GM19240 (cell line): ENCODE measurements around the gene ACE2.

Experiments used
- DNase-seq: peaks from one replicate; pipeline ENCODE4 v3.0.0; 2011; ENCODE audit warnings: low spot score; ENCODE audit not compliant: insufficient read length

Gene ACE2

DNA sequence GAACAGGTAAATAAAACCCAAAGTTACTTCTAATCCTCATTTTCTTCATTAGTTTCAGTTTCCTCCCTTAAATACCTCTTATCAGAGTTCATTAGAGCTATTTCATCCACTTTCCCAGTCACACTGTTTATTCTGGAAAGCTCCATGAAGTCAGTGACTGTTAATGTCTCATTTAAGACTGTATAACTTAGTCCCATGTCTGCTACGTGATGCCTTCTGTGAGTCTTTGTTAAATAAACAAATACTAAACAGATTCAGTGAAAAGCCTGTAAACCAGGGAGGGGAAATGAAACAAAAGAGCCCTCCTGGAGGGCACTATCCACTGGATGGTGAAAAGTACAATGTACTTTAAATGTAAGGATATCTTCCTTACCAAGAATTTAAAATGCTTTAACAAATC, 24.7 kb downstream of the ACE2 start:
- no peak for DNase-seq

DNA sequence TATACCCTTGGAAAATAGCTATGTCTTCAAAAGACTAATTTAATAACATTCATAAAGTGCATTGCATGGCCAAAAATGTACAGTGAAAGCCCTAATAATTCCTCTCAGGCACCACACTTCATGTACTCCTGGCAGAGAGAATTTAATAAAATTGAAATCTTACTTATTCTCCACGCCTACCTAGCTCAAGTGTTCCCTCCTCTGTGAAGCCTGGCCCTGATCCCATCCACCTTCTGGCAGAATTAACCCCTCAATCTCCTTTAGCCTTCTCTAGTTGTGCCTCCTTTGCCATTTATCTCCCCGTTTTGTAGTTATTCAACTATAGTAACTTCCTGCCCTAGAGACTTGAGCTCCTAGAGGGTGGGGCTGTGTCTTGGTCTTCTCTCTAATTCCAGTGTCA, 26.7 kb downstream of the ACE2 start:
- no peak for DNase-seq

DNA sequence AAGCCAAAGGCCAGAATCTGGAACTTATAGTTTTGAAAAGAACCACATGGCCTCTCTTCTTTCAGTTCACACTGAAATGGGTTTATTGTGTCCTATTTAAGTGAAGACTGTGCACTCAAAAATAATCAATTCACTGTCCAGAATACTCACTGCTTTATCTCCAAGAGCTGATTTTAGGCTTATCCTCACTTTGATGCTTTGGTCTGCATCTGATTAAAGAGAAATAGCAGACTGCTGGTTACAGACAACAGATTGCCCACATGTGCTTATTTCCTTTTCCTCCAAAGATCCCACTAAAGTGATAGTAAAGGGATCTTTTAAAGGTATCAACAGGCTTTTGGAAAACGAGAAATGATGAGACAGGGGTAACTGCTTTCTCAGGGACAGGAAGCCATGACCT, 30.6 kb downstream of the ACE2 start:
- DNase-seq: no peak

DNA sequence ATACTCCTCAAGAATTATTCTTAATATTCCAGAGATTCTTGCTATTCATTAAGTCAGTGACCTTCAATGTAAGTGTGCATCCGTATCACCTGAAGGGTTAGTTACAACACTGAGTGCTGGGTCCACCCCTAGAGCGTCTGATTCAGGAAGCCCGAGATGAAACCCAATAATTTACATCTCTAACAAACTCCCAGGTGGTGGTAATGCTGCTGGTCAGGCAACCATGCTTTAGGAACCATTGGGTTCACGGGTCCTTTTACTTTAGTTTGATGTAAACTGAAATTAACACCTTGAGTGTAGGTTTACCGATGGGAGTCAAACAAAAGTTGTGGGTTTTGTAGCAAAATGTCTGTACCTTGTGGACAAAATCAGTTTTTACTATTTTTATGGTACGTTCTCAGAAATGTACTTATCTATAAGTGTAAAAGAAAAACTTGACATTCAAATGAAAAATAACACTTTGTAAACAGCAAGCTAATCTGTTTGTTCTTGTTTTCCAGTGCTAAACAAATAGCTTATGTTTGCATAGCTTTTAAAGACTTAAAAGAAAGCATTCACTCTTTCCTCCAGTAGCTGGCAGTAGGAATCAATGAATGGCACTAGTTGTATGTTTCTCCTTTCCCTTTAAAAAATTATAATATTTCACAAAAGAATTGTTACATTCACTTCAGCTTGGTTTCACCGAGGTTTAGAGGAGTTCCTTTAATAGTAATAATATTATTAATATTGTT, 32.7 kb downstream of the ACE2 start:
- DNase-seq: no peak

DNA sequence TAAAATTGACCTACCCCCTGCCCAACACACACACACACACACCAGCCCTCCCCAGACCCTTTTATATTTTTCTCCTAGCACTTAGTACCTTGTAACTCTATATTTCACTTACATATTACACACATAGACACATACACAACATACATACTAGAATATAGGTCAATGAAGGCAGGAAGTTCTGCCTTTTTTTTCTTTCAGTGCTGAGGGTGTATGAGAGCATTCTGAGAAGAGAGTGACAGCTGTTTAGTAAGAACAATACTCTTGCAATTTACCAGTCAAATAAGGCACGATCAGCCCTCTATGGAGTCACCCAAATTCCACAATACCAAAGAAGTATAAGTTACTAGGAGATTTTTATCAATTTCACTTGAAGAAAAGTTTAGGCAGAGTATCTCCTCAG, 33.5 kb downstream of the ACE2 start:
- DNase-seq: no peak

DNA sequence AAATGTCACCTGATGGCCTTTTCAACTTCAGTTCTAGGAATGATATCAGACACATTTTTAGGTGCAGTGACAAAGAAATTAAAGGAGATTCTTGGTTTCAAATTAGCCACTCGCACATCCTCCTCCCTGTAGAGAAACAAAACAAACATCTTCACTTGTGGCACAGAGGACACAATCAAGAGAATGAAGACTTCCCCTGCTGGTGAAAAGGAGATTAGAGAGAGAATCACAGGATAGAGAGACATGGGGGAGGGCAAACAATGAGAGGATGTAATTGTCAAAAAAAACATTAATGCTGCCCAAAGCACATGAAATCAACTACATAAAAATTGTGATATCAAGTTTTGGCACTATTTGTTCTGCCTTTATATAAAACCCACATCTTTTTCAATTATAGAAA, 34.5 kb downstream of the ACE2 start:
- no peak for DNase-seq

DNA sequence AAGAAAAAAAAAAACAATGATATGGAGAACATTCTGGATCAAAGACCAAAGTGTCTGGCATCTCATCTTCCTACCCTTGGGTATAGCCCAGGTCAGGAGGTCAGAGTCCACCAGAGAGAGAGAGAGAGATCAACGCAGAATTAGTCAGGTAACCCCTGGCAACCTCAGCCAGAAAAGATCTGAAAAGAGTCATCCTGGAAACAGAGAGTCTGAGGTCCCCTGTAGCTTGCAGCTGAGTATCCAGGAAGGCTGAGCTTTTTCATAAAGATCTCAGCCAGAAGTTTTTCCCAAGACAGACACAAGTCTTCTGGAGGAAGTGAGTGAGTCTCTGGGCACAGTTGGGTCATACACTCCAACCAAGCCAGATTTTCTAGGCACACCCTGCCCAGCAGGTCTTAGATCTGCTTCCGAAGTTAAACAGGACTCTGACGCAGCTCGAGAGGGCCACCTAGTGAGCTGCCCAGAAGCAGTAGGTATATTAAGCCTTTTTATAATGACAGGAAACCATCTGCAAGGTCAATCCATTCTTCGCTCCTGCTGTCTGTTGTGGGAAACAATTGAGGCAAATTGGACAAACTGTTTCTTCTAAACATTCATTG, 35.7 kb downstream of the ACE2 start:
- DNase-seq: peak; percentile 4

DNA sequence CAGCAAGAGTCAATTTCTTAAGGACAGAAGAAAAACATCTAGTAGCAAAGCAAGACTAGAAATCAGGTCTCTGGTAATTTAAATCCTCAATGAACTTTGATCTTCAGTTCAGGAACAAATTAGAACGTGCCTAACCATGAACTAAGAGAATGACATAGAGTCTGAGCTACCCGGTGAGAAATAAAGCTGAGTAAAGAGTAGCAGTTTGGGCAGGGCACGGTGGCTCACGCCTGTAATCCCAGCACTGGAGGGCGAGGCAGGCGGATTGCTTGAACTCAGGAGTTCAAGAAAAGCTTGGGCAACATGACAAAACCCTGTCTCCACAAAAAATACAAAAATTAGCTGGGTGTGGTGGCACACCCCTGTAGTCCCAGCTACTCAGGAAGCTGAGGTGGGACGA, 37.7 kb downstream of the ACE2 start:
- DNase-seq: no peak

DNA sequence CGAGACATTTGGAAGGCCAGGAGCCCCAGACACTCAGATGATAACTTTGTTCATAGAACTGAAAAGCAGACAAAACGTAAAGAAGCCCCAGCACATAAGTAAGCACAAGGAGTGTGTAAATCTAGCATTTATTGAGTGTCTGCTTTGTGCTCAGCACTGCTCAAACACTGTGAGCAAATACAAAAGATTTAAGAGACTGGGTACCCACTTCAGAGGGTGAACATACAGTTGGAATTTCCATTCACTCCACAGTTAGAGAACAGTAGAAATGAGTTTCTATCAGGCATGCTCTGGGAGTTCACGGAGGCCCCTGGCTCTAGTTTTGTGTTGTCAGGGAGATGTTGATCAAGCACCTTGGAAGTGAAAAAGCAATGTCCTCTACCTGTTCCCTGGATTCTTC, 39.8 kb downstream of the ACE2 start:
- no peak for DNase-seq

DNA sequence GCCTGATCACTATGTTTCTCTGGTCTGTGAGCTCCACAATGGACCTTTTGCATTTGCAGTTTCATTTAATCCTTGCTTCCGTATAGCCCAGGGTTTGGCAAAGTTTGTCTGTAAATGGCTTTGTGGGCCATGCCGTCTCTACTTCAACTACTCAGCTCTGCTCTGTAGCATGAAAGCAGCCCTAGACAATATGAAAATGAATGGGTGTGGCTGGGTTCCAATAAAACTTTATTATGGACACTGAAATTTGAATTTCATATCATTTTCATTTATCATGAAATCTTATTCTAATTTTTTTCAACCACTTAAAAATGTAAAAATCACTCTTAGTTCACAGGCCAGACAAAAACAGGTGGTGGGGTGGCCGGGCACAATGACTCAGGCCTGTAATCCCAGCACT, 41.5 kb downstream of the ACE2 start:
- no peak for DNase-seq

DNA sequence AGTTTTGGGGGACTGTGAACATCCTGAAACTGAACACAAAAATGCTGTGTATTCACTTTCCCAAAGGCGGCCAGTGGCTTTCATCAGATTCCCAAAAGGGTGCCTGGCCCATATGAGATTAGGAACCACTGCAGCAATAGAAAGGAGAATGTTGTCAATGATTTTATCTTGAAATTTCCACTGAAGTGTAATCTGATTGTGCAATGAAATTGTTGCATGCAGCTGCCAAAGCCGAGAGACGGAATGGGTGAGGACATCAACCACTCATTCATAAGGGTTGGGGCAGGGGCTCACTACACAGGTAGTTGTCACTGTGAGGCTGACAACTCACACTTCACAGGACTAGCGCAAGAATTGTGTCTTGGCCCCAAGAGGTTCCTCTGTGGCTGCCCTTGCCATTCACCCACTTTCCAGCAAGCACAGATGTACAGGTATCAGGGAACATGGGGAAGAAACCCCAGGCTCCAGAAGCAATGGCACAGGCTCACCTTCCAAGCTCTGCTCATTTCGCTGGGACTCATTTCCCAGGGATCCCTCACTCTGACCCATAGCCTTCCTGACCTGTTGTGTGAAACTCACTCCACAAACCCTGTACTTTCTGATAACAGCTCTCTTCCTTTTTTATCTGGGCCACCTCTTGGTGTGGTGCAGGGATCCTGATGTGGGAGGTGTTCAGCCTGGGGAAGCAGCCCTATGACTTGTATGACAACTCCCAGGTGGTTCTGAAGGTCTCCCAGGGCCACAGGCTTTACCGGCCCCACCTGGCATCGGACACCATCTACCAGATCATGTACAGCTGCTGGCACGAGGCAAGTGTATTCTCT, 51.4 kb downstream of the ACE2 start:
- no peak for DNase-seq

DNA sequence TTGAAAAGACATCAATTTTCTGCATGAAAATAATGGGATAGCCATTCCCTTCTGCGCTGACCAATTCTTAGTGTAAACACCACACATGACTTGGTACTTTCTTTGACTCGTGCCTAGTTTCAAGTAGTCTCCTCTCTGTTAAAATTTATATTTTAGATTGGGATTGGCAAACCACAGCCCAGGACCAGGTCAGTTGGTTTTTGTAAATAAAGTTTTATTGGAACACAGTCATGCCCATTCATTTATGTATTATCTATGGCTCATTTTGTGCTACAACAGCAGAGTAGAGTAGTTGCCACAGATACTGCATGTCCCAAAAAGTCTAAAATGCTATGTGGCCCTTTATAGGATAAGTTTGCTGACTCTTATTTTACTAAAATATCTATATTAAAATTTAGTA, 53.4 kb downstream of the ACE2 start:
- DNase-seq: no peak

DNA sequence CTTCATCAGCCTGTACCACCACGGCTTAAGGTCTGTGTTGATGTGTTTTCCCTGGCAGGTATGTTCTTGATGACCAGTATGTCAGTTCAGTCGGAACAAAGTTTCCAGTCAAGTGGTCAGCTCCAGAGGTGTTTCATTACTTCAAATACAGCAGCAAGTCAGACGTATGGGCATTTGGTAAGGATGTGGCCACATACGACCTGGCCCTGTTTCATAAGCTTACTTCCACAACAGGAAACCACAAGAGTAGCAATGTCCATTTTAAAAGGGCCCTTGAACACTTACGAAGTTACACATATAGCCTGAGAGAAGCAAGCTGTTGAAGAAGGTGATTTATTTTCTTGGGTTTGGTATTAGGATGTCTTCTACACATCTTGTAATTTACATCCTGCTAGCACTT, 54.0 kb downstream of the ACE2 start:
- no peak for DNase-seq

DNA sequence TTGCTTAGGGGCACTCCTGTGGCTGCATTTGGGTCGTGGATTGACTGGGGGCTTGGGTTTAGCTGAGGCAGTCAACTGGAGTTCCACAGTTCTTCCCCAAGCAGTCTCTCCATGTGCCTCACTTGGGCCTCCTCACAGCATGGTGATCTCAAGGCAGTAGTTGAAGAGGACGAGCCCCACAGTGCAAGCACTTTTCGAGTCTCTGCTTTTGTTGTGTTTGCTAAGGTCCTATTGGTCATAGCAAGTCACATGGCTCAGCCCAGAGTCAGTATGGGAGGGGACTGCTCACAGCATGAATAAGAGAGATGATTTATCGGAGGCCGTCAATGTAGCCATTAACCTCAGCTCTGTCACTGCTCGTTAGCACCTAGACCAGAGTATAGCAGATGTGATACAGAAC, 70.4 kb downstream of the ACE2 start:
- no peak for DNase-seq

DNA sequence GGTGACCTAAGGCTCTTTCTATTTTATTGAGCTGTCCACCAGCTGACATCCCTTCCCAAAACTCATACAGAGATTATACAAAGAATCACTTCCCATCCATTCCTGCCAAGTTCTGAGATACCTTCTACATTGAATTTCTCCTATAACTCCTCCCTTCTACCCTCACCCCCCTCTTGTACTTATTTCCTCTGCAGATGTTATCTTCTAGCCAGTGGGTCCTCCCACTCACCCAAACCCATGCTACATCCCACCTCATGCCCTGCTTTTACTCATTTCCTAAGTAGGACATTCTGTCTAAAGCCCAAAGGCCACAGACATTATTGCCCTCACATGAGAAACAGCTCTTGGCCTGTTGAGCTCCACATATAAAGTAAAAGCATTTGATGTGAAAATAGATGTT, 71.6 kb downstream of the ACE2 start:
- no peak for DNase-seq

DNA sequence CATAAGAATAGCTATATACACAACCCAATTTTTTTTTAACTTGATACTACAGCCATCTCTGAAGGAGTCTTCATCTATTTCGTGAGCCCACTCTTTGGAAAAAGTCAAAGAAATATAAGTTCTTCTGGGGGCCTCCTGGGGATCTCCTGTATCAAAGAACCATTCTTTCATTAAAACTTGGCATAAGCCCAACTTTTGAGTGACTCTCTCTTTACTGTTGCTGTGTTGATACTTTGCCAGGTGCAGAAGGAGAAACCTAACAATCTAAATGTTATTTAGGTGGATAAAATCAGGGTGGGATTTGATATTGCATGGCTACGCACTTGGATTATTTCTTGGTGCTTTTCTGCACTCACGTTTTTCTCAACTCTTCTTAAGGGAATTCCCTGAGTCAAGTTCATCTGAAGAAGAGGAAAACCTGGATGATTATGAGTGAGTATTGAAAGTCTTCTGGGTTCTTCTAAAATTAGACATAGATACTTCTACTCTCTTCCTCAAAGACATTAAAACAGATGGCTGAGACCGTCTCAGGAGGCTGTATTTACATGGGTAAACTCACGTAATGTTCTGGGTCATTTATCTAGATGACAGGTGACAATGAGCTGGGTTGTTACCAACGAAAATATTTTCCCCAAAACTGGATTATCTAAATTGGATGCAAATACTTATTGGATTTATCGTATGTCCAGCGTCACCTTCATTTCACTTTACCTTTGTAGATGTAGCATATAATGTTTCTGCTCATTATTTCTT, 74.9 kb downstream of the ACE2 start:
- DNase-seq: no peak

DNA sequence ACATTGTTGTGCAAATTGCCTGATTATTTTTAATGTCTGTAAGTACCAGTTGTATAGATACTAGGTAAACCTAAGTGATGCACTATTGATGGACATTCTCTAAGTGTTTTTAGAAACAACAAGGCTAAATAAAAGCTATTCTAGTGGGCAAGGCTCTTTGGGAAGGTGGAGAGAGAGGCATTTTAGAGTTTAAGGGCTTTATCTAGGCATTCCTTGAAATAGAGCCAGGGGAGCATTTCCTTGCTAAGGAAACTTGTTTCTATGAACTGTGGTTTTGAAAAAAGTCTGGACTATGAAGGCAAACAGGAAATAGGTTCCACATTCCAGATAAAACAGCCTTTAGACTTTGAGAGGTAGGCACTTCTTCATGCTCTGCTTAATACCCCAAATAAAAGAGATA, 76.3 kb downstream of the ACE2 start:
- no peak for DNase-seq

DNA sequence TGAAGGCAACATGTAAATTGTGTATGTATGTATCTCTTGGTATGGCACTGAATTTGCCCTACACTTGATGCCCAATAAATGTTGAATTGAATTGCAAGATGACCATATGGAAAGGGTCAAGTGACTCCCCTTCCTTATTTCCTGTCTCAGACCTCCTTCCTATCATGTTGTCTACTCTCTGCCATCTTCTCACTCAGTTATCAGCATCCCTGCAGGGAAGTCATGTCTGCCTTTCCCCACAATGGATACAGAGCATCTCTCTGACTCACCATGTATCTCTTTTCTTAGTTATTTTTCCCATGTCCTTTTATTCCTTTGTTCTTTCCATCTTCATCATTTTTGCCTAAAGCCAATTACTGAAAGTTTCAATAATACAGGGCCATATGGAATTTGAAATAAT, 77.7 kb downstream of the ACE2 start:
- no peak for DNase-seq

DNA sequence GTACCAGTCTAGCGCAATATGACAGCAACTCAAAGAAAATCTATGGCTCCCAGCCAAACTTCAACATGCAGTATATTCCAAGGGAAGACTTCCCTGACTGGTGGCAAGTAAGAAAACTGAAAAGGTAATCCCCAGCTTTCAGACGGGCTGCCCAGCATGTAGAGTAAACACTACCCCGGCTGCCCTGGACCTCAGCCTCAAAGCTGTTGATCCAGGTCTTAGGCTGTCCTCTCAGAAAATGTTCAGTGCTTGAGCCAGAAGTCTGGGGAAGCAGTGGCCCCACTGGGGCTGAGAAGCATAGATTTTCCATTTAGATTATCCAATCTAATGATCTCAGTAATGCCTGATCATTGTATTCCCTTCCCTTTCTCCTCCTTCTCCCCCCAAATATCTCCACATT, 78.3 kb downstream of the ACE2 start:
- no peak for DNase-seq

DNA sequence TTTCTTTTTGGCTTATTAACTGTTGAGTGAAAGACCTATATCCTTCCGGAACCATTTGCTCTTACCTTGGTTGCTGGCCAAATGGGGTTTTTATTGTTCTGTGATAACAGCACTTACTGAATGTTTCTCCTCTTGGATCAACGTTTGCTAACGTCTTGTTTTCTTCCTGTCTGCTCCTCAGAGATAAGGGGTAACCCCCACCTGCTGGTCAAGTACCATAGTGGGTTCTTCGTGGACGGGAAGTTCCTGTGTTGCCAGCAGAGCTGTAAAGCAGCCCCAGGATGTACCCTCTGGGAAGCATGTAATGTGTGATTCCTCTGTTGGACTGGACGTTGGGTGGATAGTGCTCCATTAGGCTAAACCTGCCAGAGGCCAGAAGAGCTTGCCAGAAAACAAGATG, 84.8 kb downstream of the ACE2 start:
- DNase-seq: no peak

DNA sequence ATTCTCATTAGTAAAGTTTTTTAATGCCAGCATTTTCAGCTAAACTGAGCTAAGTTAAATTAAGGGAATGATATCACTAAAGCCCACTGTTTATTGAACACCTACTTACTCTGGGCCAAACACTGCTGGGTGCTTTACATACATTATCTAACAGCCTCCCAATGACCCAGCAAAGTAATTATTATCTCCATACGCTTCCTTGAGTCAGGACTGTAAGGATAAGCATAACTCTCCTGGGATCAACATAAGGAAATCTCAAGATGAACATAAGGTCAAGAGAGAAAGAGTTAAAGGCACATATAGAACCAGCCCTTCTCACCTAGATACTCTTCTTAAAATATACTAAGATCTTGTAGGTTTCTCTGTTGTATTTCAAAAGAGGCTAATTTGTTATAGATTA, 86.5 kb downstream of the ACE2 start:
- DNase-seq: no peak

DNA sequence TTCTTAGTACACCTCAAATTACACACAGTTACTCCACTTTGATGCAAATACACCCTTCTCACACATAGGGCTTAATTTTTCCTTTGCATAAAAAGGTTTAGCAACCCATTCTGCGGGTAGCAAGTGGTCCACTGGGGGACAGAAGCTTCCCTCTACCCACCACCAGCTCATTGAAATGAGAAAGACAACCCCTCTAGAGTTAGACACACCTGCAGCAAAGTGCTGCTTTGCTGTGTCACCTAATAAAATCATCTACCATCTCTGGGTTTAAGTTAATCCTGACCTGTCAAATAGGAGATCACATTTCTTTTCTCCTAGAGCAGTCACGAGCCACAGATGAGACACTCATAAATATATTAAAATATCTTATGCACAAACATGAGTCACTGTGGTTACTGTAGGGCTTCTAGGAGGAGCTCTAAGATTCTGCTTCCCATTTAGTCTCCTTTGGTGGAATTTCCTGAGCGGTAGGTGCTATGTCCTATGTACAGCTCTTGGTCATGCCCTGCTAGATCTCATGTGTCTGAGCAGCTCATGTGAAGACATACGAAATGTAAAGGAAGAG, 88.3 kb downstream of the ACE2 start:
- DNase-seq: no peak
